ENCODE measurements around the gene CSAG2.

DNA sequence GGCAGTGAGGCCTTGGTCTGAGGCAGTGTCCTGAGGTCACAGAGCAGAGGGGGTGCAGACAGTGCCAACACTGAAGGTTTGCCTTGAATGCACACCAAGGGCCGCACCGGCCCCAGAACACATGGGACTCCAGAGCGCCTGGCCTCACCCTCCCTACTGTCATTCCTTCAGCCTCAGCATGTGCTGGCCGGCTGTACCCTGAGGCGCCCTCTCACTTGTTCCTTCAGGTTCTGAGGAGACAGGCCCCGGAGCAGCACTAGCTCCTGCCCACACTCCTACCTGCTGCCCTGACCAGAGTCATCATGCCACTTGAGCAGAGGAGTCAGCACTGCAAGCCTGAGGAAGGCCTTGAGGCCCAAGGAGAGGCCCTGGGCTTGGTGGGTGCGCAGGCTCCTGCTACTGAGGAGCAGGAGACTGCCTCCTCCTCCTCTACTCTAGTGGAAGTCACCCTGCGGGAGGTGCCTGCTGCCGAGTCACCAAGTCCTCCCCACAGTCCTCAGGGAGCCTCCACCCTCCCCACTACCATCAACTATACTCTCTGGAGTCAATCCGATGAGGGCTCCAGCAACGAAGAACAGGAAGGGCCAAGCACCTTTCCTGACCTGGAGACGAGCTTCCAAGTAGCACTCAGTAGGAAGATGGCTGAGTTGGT is 26.9 kb upstream of the CSAG2 start:
- TF ChIP-seq, protein P1, sequence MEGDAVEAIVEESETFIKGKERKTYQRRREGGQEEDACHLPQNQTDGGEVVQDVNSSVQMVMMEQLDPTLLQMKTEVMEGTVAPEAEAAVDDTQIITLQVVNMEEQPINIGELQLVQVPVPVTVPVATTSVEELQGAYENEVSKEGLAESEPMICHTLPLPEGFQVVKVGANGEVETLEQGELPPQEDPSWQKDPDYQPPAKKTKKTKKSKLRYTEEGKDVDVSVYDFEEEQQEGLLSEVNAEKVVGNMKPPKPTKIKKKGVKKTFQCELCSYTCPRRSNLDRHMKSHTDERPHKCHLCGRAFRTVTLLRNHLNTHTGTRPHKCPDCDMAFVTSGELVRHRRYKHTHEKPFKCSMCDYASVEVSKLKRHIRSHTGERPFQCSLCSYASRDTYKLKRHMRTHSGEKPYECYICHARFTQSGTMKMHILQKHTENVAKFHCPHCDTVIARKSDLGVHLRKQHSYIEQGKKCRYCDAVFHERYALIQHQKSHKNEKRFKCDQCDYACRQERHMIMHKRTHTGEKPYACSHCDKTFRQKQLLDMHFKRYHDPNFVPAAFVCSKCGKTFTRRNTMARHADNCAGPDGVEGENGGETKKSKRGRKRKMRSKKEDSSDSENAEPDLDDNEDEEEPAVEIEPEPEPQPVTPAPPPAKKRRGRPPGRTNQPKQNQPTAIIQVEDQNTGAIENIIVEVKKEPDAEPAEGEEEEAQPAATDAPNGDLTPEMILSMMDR (conservative IDR thresholded peaks at IDR 0.05; ENCODE audit: low read length) = no peak
- TF ChIP-seq EZH2phosphoT487 (IDR thresholded peaks at IDR 0.05; ENCODE audit: borderline replicate concordance, low read depth, low read length) = no peak

Measured in OCI-LY7 (cell line).